Measurements from ENCODE around the gene KCNQ1. TPM values are rescaled to one million over a fixed set of nuclear protein-coding genes. Genes with fewer than 3 reads are reported as not detected.

Gene KCNQ1
- total and polyA plus RNA-seq, 9 of the 15 experiments (the other 6 are each of a cell fraction or from before 2014, with no cell fraction given) = 0.44 TPM; not detected in 8

DNA sequence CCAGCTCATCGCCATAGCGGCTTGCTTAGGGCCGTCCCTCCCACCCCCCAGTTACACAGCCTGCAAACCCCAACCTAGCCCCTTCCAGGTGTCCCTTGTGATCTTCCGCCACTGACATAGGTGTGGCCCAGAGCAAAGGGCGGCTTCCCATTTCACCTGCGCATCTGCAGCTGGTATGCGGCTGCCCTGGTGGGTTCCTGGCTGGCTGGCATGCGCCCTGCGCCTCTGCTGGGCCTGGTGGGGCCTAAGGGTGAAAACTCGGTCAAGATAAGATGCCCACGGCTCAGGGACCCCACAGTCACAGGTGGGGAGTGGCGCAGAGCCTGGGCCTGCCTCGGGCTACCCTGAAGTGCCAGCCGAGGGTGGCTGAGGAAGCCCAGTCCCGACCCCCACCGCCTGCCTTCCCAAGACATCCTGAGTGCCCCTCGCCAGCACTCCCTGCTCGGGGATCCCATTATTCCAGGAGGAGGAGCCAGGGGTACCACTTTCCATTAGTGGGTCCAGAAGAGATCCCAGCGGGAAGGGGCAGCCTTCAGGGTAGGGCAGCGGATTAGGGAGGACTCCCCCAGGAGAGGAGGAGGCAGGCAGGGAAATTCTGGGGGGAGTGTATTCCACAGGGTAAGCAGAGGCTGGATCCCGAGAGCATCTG, 291.9 kb downstream of the KCNQ1 start:
- intact Hi-C loops (cut with micrococcal nuclease) = no loop called here
- Histone ChIP-seq H3K9ac (ENCODE audit: insufficient read depth in 1 of 2, low read depth in 2 of 2, low read length in 2 of 2) (no peak overlapping the region), H3K9me1 (ENCODE audit: control insufficient read depth, insufficient read depth, low read length) (no peaks in the 10 kb centered on the region), H3K79me2 (ENCODE audit: control insufficient read depth, insufficient read depth, low read length) (no peaks in the 10 kb centered on the region), H3K4me3 (no peak overlapping the region), H3K27me3 (ENCODE audit: control insufficient read depth in 2 of 2, insufficient read depth in 2 of 2, low read length in 2 of 2) (no peaks in the 10 kb centered on the region), H4K20me1 (replicated peaks; ENCODE audit: control insufficient read depth, insufficient read depth, low read length) (no peaks in the 10 kb centered on the region), H2AFZ (ENCODE audit: low read depth, low read length) (no peak overlapping the region), H3K36me3 (ENCODE audit: control insufficient read depth, insufficient read depth, low read length) (no peaks in the 10 kb centered on the region), H3K27ac (ENCODE audit: extremely low read depth, low read depth, low read length) (no peak overlapping the region), H3K4me2 (ENCODE audit: insufficient read depth, low read length) (no peak overlapping the region), H3K9me3 (replicated peaks; ENCODE audit: control insufficient read depth, insufficient read depth, low read depth, low read length) (no peaks in the 10 kb centered on the region), H3K4me1 (replicated peaks in 1 of 2; ENCODE audit: control insufficient read depth in 2 of 2, insufficient read depth in 2 of 2, low read length in 2 of 2) (peaks cover 40 to 67% of the 10 kb centered on the region in 2 experiments)
- CTCF ChIA-PET (ENCODE audit: low intra/inter-chr PET ratio) = no interaction called here
- in situ Hi-C loops (cut with MboI) = no loop called here
- no peak for DNase-seq (ENCODE audit: extremely low read depth in 1 of 4, low spot score in 3 of 4)
- POLR2A ChIA-PET = no interaction called here
- no TSS peak for BruUV-seq (replicated peaks)
- no peak for ATAC-seq
- 66% methylated on average over 18 of the region's 21 CpGs for WGBS (ENCODE audit: insufficient coverage, low coverage, missing lambda C conversion rate)
- TF ChIP-seq RBM22 (IDR thresholded peaks at IDR 0.05; ENCODE audit: low read depth, low read length, poor library complexity, severe bottlenecking) (no peak), NELFE (IDR thresholded peaks at IDR 0.05; ENCODE audit: insufficient read depth, insufficient read length) (no peak), ZNF24 (IDR thresholded peaks at IDR 0.05) (no peak), SRSF1 (IDR thresholded peaks at IDR 0.05; ENCODE audit: low read depth, low read length) (no peak), YBX1 (IDR thresholded peaks at IDR 0.05) (no peak), TCF3 (CRISPR knock-in tag; IDR thresholded peaks at IDR 0.05) (no peak), TAF7 (tag; IDR thresholded peaks at IDR 0.05) (no peak), SAP30 (IDR thresholded peaks at IDR 0.05; ENCODE audit: borderline replicate concordance, insufficient read depth, low read depth, low read length, poor library complexity, severe bottlenecking) (no peak), MYC (IDR thresholded peaks at IDR 0.05; ENCODE audit: low read depth, low read length) (no peak), MYC (CRISPR knock-in tag; IDR thresholded peaks at IDR 0.05; ENCODE audit: borderline replicate concordance, low read depth) (no peak), NBN (IDR thresholded peaks at IDR 0.05; ENCODE audit: low read depth) (no peak)
- TF ChIP-seq, protein P1, sequence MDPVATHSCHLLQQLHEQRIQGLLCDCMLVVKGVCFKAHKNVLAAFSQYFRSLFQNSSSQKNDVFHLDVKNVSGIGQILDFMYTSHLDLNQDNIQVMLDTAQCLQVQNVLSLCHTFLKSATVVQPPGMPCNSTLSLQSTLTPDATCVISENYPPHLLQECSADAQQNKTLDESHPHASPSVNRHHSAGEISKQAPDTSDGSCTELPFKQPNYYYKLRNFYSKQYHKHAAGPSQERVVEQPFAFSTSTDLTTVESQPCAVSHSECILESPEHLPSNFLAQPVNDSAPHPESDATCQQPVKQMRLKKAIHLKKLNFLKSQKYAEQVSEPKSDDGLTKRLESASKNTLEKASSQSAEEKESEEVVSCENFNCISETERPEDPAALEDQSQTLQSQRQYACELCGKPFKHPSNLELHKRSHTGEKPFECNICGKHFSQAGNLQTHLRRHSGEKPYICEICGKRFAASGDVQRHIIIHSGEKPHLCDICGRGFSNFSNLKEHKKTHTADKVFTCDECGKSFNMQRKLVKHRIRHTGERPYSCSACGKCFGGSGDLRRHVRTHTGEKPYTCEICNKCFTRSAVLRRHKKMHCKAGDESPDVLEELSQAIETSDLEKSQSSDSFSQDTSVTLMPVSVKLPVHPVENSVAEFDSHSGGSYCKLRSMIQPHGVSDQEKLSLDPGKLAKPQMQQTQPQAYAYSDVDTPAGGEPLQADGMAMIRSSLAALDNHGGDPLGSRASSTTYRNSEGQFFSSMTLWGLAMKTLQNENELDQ (CRISPR knock-in tag; IDR thresholded peaks at IDR 0.05; ENCODE audit: borderline replicate concordance) = no peak
- TF ChIP-seq, protein P2, sequence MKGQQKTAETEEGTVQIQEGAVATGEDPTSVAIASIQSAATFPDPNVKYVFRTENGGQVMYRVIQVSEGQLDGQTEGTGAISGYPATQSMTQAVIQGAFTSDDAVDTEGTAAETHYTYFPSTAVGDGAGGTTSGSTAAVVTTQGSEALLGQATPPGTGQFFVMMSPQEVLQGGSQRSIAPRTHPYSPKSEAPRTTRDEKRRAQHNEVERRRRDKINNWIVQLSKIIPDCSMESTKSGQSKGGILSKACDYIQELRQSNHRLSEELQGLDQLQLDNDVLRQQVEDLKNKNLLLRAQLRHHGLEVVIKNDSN (CRISPR knock-in tag; IDR thresholded peaks at IDR 0.05) = no peak
- no peak for FAIRE-seq
